HG02973 (cell line): Measurements from ENCODE around the gene TINAGL1.

Source experiments
- ATAC-seq: cut with Tn5 transposase; IDR thresholded peaks from one replicate; pipeline ENCODE4 v1.9.1; 2021; ENCODE audit warnings: moderate library complexity; ENCODE audit not compliant: unreplicated experiment

TINAGL1 gene

GRCh38 chr1:31605908-31606427 is 29.7 kb downstream of the TINAGL1 start:
- ATAC-seq: peak; percentile 90

- no peak for ATAC-seq
These were observed 31.0 kb downstream of the TINAGL1 start for GRCh38 chr1:31607360-31607759.

- no peak for ATAC-seq
These were observed 33.3 kb downstream of the TINAGL1 start for GRCh38 chr1:31609514-31610118.

GRCh38 chr1:31614414-31615005 is 38.2 kb downstream of the TINAGL1 start:
- no peak for ATAC-seq

DNA sequence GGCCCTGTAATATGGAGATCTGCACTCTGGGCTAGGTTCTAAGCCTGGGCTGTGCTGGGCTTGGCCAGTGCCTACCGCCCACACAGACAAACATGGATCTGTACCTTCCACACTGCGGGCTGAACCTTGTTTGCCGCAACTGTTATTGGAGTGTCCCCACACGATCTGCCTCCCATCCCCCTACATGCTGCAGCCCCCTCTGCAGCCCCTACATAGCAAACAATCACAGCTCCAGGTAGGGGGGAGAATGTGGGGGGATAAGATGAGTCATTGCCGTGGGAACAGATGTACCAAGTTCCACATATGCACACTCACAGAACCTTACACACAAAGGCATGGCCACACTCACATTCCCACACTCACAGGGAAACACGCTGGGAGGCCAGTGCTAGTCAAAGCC is 39.1 kb downstream of the TINAGL1 start:
- ATAC-seq: no peak

- no peak for ATAC-seq
These were observed 39.6 kb downstream of the TINAGL1 start for GRCh38 chr1:31615939-31616338.

DNA sequence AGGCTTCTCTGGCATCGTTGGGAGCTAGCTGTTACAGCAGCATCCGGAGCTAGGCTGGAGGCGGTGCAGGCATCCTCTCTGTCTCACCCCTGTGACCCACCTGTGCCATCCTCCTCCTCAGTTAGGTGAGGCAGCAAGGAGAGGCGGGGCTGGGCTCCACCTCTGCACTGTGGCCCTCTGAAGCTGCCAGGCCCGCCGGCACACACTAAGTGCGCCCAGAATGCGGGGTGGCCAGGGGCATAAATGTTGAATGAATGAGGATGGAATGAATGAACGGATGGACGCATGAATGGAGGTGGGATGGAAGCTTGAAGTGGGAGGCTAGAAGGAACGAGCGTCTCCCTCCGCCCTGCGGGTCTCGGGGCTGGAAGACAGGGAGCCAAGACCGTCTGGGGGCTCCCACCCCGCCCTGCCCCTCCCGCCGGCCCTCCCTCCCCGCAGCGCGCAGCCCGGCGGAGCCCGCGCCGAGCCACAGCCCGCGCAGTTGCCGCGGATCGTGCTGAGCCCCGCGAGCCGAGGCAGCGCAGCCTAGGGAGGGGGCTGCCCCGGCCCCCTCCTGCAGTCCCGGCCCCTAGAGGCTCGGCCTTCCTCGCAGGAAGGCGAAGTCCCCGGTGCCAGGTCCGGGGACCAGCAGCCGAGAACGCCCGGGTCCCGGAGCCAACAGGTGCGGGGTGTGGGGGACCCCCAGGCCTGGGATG is 41.1 kb downstream of the TINAGL1 start, which contains the start of gene HCRTR1:
Gene HCRTR1 (plus strand): TSS at position 472 of the 698 bp plus-strand sequence. CDS start 1,504 bp downstream, outside the sequence.
- ATAC-seq: no peak

GRCh38 chr1:31617916-31618746 is 41.8 kb downstream of the TINAGL1 start:
- ATAC-seq: no peak

GRCh38 chr1:31618916-31619846 is 42.9 kb downstream of the TINAGL1 start:
- ATAC-seq: no peak

DNA sequence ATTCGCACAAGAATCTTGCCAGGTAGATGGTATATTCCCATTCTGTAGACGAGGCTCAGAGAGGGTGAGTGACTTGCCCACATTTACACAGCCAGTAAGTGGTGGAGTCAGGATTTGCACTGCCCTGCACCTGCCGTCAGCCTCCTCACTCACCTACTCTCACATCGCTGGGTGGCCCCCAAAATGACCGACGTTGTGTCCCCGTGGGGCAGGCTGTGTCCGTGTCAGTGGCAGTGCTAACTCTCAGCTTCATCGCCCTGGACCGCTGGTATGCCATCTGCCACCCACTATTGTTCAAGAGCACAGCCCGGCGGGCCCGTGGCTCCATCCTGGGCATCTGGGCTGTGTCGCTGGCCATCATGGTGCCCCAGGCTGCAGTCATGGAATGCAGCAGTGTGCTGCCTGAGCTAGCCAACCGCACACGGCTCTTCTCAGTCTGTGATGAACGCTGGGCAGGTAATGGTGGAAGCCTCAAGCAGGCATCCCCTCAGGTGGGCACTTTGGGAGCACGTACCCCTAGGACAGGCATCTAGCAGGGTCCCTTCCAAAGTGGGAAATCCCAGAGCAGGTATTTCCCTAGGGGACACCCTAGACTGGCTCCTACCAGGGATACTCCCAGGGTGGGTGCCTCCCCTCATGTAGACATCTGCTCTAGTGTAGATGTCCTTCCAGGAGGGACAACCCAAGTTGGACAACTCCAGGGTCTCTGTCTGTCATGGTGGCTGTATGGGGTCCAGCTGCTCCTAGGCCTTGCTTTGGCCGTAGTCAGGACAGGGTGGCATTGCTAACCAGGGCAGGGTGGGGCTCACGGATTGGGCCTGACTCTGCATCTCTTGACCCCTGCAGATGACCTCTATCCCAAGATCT is 44.5 kb downstream of the TINAGL1 start:
- ATAC-seq: no peak

- ATAC-seq: no peak
These were observed 45.1 kb downstream of the TINAGL1 start for GRCh38 chr1:31621498-31621820.

DNA sequence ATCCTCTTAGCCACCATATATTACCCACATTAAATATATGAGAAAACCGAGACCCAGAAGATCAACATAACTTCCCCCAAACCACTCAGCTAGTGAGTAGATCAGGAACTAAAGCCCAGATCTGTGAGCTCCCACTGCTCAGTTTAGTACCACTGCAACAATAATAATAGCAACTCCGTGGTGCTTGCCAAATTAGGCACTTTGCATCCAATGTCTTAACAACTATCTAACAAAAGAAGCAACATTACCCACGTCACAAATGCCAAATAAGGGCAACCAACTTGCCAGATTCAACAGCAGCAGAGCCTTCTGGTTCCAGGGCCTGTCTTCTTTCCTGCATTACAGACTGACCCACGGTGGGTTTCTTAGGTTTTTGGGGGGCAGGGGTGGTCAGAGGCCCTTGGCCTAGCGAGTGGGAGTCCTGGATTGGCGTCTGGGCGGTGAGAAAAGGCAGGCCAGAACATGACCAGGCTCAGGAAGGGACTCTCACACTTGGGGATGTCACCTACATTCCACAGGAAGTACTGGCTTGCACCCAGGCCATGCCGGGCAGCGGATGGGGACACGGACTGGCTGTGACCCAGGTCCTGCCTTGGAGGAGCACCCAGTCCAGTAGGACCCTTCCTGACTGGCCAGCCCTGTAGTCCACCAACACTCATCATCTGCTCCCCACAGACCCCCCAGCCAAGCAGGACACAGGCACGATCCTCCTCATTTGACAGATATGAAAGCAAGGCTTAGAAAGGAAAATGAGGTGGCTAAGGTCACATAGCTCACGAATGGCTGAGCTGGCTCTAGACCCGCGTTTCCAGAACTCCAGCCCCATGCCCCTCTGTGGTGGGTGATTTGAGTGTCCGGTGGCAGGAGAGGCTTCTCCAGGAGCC is 45.8 kb downstream of the TINAGL1 start:
- ATAC-seq: no peak

- ATAC-seq: no peak
These were observed 47.0 kb downstream of the TINAGL1 start for GRCh38 chr1:31623365-31623764.

GRCh38 chr1:31624309-31624708 is 48.0 kb downstream of the TINAGL1 start:
- no peak for ATAC-seq

DNA sequence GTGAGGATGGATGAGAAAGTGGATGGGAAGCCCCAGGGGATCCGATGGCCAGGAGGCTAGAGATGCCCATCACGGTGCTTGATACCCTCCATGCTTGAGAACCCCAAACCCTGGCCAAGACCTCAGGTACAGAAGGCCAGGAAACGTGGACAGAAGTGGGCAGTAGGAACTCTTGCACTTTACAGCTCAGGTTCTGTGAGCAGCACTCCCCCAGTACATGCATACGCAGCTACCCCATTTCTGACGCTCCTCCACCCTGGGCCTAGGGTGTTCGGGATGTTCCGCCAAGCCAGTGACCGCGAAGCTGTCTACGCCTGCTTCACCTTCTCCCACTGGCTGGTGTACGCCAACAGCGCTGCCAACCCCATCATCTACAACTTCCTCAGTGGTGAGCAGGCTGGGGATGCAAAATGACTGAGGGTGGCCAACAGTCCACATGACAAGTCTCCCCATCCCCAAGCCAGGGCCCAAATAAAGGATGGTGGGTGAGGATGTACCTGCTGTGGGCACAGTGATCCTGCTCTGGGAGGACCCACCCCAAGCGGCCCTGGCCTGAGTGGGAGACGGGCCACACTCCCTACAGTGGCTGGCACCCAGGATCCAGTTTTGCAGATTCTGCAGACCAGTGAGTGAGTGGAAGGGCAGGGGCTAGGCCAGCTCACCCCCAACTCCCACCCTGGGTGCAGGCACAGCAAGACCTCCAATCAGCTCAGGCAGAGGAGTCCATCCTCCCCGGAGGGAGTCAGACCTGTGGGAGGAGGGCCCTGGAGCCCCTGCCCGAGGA is 48.6 kb downstream of the TINAGL1 start:
- ATAC-seq: no peak

DNA sequence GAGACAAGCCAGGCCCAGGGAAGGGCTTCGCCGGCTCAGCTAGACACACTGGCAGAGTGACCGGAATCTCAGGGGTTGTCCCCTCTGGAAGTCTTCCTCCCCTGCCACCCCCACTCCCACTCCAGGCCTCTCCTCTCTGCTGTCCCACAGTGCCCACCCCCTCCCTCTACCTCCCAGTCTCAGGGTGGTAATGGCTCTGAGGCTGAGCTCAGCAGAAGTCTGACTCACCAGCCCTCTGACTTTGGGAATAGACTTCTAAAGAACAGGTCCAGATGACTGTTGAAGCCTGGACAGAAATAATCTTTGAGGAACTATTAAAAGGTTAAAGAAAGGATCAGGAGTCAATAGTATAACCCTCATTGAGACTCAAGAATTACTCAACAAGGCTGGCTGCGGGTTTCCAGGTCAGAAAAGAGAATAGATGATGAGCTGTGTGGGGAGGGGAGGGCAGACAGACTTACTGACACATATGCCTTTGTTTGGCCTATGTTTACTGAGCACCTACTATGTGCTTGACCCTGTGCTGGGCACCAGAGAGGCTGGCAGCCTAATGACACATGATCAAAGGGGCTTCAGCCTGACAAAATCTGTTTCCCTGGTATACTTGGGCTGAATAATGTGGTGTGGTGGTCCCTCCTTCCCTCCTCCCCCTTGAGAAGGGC is 49.4 kb downstream of the TINAGL1 start:
- no peak for ATAC-seq
